HEK293 (cell line): ENCODE measurements around the gene USP24.

ENCODE experiments used
- CTCF ChIP-seq: fragments of 450-650 bp; formaldehyde crosslinking; IDR thresholded peaks from 2 replicates; pipeline ENCODE4 v1.5.1; 2016; ENCODE audit warnings: missing biosample characterization, missing genetic modification characterization
- MYNN ChIP-seq: fragments of 450-650 bp; formaldehyde crosslinking; IDR thresholded peaks from 2 replicates; pipeline ENCODE4 v1.5.1; 2016; ENCODE audit warnings: missing biosample characterization, missing genetic modification characterization, borderline replicate concordance
- MZF1 ChIP-seq: fragments of 450-650 bp; formaldehyde crosslinking; IDR thresholded peaks from 2 replicates; pipeline ENCODE4 v1.5.1; 2017; ENCODE audit warnings: missing biosample characterization, missing genetic modification characterization, borderline replicate concordance
- REST ChIP-seq: fragments of 450-650 bp; formaldehyde crosslinking; IDR thresholded peaks from 2 replicates; pipeline ENCODE4 v1.5.1; 2016; ENCODE audit warnings: missing biosample characterization, missing genetic modification characterization
- ZNF132 ChIP-seq: fragments of 450-650 bp; formaldehyde crosslinking; IDR thresholded peaks from 2 replicates; pipeline ENCODE4 v1.5.1; 2017; ENCODE audit warnings: missing biosample characterization, missing genetic modification characterization, borderline replicate concordance
- ZNF18 ChIP-seq: fragments of 450-650 bp; formaldehyde crosslinking; IDR thresholded peaks from 2 replicates; pipeline ENCODE4 v1.5.1; 2016; ENCODE audit warnings: missing biosample characterization, missing genetic modification characterization
- ZNF324 ChIP-seq: fragments of 450-650 bp; formaldehyde crosslinking; IDR thresholded peaks from 2 replicates; pipeline ENCODE4 v1.5.1; 2016; ENCODE audit warnings: missing biosample characterization, missing genetic modification characterization
- ZNF785 ChIP-seq: fragments of 450-650 bp; formaldehyde crosslinking; IDR thresholded peaks from 2 replicates; pipeline ENCODE4 v1.5.1; 2016; ENCODE audit warnings: missing biosample characterization, missing genetic modification characterization
- ZSCAN18 ChIP-seq: fragments of 450-650 bp; formaldehyde crosslinking; IDR thresholded peaks from 2 replicates; pipeline ENCODE4 v1.5.1; 2016; ENCODE audit warnings: missing biosample characterization, missing genetic modification characterization

- TF ChIP-seq CTCF (tag by site-specific recombination) = no peak
- no peak for TF ChIP-seq REST
- no peak for TF ChIP-seq ZNF324 (tag by site-specific recombination)
- TF ChIP-seq MYNN (tag by site-specific recombination) = no peak
- TF ChIP-seq ZNF132 (tag by site-specific recombination) = no peak
- no peak for TF ChIP-seq ZNF785 (tag by site-specific recombination)
- no peak for TF ChIP-seq ZNF18 (tag by site-specific recombination)
- TF ChIP-seq MZF1 (tag by site-specific recombination) = no peak
- no peak for TF ChIP-seq ZSCAN18 (tag by site-specific recombination)
Measured at GRCh38 chr1:55053265-55053954, 161.8 kb downstream of the USP24 start.
